ENCODE data around the gene FAM53C.
A peak's percentile ranks its signal among the peaks of the same experiment; 100 is the strongest.
"Not testable (repeated sequence)": the region's sequence is repeated elsewhere in the genome, so short reads cannot be mapped to it uniquely, and the experiment has no call there.

FAM53C gene

DNA sequence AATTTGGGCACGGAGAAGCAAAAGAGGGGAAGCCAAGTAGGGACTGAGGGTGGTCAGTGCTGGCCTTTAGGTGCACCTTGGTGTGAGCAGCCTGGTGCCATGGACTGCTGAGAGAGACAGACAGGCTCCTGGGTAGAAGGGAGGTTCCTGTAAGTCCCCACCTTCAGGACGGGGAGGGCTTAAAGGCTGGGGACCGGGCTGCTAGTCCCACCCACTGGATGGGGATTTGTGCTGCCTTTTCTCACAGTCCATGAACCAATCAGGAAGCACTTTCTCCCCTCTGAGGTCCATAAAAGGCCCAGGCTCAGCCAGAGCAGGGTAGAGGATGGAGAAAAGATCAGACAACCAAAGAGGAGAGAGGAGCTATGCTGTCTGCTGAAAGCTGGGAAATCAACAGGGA, 21.7 kb upstream of the FAM53C start:
- Histone ChIP-seq H3K4me3 (ENCODE audit: low read depth, low read length) (no peak overlapping the region), H3K27me3 (replicated peaks) (no peaks in the 10 kb centered on the region), H3K27ac (no peak overlapping the region), H3K36me3 (replicated peaks) (no peaks in the 10 kb centered on the region)
- in situ Hi-C loops (cut with HindIII; ENCODE audit: low pct_ligation_motif_present, low sequenced_read_pairs), result no loop called here
- DNase-seq, result no peak
- TF ChIP-seq, protein P1, sequence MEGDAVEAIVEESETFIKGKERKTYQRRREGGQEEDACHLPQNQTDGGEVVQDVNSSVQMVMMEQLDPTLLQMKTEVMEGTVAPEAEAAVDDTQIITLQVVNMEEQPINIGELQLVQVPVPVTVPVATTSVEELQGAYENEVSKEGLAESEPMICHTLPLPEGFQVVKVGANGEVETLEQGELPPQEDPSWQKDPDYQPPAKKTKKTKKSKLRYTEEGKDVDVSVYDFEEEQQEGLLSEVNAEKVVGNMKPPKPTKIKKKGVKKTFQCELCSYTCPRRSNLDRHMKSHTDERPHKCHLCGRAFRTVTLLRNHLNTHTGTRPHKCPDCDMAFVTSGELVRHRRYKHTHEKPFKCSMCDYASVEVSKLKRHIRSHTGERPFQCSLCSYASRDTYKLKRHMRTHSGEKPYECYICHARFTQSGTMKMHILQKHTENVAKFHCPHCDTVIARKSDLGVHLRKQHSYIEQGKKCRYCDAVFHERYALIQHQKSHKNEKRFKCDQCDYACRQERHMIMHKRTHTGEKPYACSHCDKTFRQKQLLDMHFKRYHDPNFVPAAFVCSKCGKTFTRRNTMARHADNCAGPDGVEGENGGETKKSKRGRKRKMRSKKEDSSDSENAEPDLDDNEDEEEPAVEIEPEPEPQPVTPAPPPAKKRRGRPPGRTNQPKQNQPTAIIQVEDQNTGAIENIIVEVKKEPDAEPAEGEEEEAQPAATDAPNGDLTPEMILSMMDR (IDR thresholded peaks at IDR 0.05; ENCODE audit: low read depth, low read length, missing control alignments), result no peak

DNA sequence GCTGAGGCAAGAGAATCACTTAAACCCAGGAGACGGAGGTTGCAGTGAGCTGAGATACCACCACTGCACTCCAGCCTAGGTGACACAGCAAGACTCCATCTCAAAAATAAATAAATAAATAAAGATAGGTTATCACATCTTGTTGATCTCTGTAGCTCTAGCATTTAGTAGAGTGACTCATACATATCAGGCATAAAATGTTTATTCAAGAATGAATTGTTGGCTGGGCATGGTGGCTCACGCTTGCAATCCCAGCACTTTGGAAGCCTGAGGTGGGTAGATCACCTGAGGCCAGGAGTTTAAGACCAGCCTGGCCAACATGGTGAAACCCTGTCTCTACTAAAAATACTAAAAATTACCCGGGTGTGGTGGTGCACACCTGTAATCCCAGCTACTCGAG, 19.9 kb upstream of the FAM53C start:
- H3K36me3 ChIP-seq (replicated peaks); in situ Hi-C loops (cut with HindIII; ENCODE audit: low pct_ligation_motif_present, low sequenced_read_pairs); DNase-seq; H3K4me3 ChIP-seq (ENCODE audit: low read depth, low read length); H3K27me3 ChIP-seq (replicated peaks); H3K27ac ChIP-seq: not testable (repeated sequence)

DNA sequence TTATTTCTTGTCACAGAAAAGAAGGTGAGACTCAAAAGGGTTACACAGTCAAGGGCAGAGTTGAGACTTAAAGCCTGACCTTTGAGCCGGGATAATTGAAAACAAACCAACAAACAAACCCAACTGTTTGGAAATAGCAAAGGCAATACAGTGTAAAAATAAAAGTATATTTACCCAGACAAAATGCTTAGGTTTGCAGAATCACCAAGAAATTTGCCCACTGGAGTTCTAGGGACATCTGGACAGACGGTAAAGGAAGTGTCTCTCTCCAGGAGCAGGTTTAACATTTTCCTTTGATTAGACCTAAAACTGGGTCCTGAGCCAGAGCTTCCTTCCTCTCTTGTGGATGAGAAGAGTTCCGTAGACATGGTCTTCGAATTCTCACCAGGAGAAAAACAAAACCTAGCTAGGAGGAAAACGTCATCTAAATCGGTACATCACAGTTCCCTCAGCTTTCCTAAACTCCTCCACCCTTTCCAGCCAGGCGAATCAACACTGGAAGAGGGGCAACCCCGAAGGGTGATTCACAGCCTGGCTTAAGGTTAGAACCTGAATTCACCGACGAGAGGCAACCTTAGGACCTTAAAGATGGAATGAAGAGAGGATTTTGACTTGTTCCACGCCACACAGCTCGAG, 7.1 kb upstream of the FAM53C start:
- Histone ChIP-seq H3K27ac (no peak overlapping the region), H3K27me3 (replicated peaks) (no peaks in the 10 kb centered on the region), H3K36me3 (replicated peaks) (no peaks in the 10 kb centered on the region), H3K4me3 (ENCODE audit: low read depth, low read length) (peak overlapping the region; percentile 85)
- no peak for DNase-seq
- TF ChIP-seq, protein P1 (IDR thresholded peaks at IDR 0.05; ENCODE audit: low read depth, low read length, missing control alignments), result no peak
- in situ Hi-C loops (cut with HindIII; ENCODE audit: low pct_ligation_motif_present, low sequenced_read_pairs), result no loop called here

DNA sequence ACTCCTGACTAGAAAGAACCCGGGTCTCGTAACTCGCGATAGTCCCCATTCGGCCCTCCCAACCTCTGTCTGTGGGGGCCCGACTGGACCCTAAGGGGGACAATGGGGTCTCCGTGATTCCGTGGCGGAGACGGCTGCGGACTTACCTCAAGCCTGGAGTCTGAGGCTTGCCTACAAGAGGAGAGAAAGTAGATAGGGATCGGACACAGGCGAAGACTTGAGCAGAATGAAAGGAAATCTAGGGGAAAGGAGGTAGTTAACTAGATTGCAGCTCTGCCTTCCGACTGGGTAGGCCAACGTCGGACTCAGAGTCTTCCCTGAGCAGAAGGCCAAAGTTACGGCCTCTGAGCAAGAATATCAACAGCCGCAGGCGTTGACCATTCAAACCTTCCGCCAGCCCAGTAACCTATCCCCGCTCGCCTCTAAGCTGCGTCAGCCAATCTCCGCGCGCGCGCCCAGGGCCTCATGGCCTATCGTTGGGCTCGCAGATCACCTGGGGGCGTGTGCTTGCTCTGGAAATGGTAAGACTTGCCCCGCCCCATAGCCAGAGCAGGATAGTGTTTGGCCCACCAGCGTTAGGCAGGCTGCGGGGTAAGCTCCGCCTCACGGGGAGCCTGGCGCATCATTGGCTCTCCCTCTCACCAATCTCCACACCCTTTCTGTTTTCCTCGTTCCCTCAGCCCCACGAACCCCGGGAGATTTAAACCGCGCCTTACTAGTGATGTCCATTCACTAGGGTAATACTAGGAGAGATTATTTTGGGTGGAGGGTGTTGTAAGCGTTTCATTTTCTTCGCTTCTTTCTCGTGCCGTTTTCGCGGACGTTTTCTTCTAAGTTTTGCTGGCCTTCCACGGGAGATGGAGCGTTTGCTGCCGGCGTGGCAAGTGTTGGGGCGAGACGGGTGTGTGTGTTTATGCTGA, 6.4 kb upstream of the FAM53C start, which contains the start of gene CDC25C:
CDC25C (minus strand) TSS at position 356 of the 920 bp plus-strand sequence. CDS start 624 bp downstream, outside the sequence.
- Histone ChIP-seq H3K27me3 (replicated peaks) (no peaks in the 10 kb centered on the region), H3K36me3 (replicated peaks) (no peaks in the 10 kb centered on the region), H3K27ac (no peak within 1 kb of the TSS), H3K4me3 (ENCODE audit: low read depth, low read length) (peak within 1 kb of the TSS; percentile 85)
- DNase-seq, result peak; percentile 100
- in situ Hi-C loops (cut with HindIII; ENCODE audit: low pct_ligation_motif_present, low sequenced_read_pairs), result no loop called here
- TF ChIP-seq, protein P1 (IDR thresholded peaks at IDR 0.05; ENCODE audit: low read depth, low read length, missing control alignments), result no peak

DNA sequence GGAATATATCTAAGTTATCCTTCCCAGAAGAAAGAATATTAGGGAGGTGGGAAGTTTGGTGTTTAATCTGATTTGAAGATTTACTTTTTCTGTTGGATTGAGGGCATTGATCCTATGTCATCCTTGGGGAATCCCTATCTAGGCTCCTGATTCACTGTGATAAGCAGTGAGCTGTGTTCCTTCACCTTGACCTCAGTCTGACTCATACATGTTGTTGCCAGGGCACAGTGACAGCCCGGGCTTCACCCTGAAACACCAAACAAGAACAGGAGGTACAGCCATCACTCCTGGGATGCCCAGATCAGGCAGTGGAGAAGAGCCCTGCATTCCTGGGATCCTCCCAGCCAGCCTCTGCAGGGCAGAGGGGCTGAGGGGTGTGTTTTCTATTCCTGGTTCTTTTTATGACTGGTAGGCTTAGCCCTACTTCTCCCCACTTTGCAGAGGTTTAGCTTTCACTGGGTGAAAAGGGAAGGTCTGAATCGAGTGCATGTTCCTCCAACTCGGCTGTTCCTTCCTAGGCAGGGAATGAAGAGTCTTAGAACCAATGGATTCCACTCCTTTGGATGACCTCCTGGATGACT, 3.1 kb upstream of the FAM53C start:
- in situ Hi-C loops (cut with HindIII; ENCODE audit: low pct_ligation_motif_present, low sequenced_read_pairs), result no loop called here
- DNase-seq, result no peak
- Histone ChIP-seq H3K27me3 (replicated peaks) (no peaks in the 10 kb centered on the region), H3K27ac (no peak overlapping the region), H3K4me3 (ENCODE audit: low read depth, low read length) (no peak overlapping the region), H3K36me3 (replicated peaks) (no peaks in the 10 kb centered on the region)
- TF ChIP-seq, protein P1 (IDR thresholded peaks at IDR 0.05; ENCODE audit: low read depth, low read length, missing control alignments), result no peak
